ENCODE data around the gene ATP5F1D.

GRCh38 chr19:1255186-1256161, 13.9 kb downstream of the ATP5F1D start:
- TF ChIP-seq CTCF (IDR thresholded peaks at IDR 0.05): no peak
- TF ChIP-seq POLR2A (IDR thresholded peaks at IDR 0.05): no peak

Measured in upper lobe of left lung (tissue), 4 donors.